Uterus (tissue), 4 donors: Measurements from ENCODE around the gene IFTAP. TPM values are rescaled to one million over a fixed set of nuclear protein-coding genes. Genes with fewer than 3 reads are reported as not detected.

ENCODE experiments used
- DNase-seq, 2 donors: peaks; one replicate each; pipeline ENCODE4 v3.0.0-alpha.2; 2019 to 2020
- H3K27ac ChIP-seq, 2 donors: fragments of 200-600 bp; sonication (generic); 1 replicate in 1 of 2; 2 replicates in 1 of 2; pipeline ENCODE4 v1.5.1; 2016 to 2018
- H3K27me3 ChIP-seq, 2 donors: fragments of 200-600 bp; sonication (generic); one replicate each; pipeline ENCODE4 v1.5.1; 2018 to 2019; ENCODE audit warnings: control low read depth in 1 of 2
- H3K36me3 ChIP-seq, 2 donors: fragments of 200-600 bp; sonication (generic); one replicate each; pipeline ENCODE4 v1.5.1; 2019; ENCODE audit warnings: control low read depth in 1 of 2
- H3K4me1 ChIP-seq, 2 donors: fragments of 200-600 bp; sonication (generic); one replicate each; pipeline ENCODE4 v1.5.1; 2018 to 2019; ENCODE audit warnings: control low read depth in 1 of 2
- H3K4me3 ChIP-seq, 2 donors: fragments of 200-600 bp; sonication (generic); 1 replicate in 1 of 2; 2 replicates in 1 of 2; pipeline ENCODE4 v1.5.1; 2018 to 2019; ENCODE audit warnings: mild to moderate bottlenecking in 1 of 2
- H3K9me3 ChIP-seq, 2 donors: fragments of 200-600 bp; sonication (generic); one replicate each; pipeline ENCODE4 v1.5.1; 2019; ENCODE audit warnings: control low read depth in 1 of 2
- CTCF ChIP-seq, 4 experiments: fragments of 200-600 bp in 2 of 4; fragments of 450-650 bp in 2 of 4; sonication (generic) in 2 of 4; IDR thresholded peaks; one replicate each; pipeline ENCODE4 v1.5.1; 2016 to 2019; ENCODE audit warnings: antibody characterized with exemption in 4 of 4, mild to moderate bottlenecking in 2 of 4, moderate library complexity in 1 of 4
- POLR2A ChIP-seq, 2 donors: fragments of 450-650 bp; IDR thresholded peaks; one replicate each; pipeline ENCODE4 v1.6.1; 2016; ENCODE audit warnings: antibody characterized with exemption in 2 of 2, mild to moderate bottlenecking in 1 of 2, moderate library complexity in 1 of 2
- intact Hi-C: fragments of 100-400 bp; cut with DNase I; formaldehyde crosslinking; loops from one replicate; pipeline ENCODE4 v1.15.1; 2023; ENCODE audit warnings: low total_unique reads
- total RNA-seq, 4 donors: library from RNA; depleted of rRNA in 3 of 4; stranded (reverse); fragments of >200 nt in 3 of 4; gene quantifications; one replicate each; pipeline versions ENCODE4 v1.1.0 to v1.2.4, GENCODE V29; 2014 to 2023
- donor health status: DM: yes; HTN: yes; CAD: no.

IFTAP gene
- total RNA-seq, 4 donors from 2014 or later: 4.1 to 56.1 (median 17.4) TPM

GRCh38 chr11:36696550-36696949 is 102.2 kb downstream of the IFTAP start:
- Histone ChIP-seq H3K27me3 (no peaks in the 10 kb centered on the region), H3K9me3 (no peaks in the 10 kb centered on the region), H3K4me3 (no peak overlapping the region), H3K4me1 (no peaks in the 10 kb centered on the region), H3K27ac (no peak overlapping the region), H3K36me3 (no peaks in the 10 kb centered on the region)
- no peak for DNase-seq
- intact Hi-C loops: no loop called here
- TF ChIP-seq POLR2A (IDR thresholded peaks at IDR 0.05) (no peak), CTCF (IDR thresholded peaks at IDR 0.05) (no peak)

- H3K9me3 ChIP-seq: no peaks in the 10 kb centered on the region
- H3K4me1 ChIP-seq: no peaks in the 10 kb centered on the region
- H3K36me3 ChIP-seq: no peaks in the 10 kb centered on the region
- no peak overlapping the region for H3K4me3 ChIP-seq
- intact Hi-C loops: no loop called here
- H3K27me3 ChIP-seq: no peaks in the 10 kb centered on the region
- no peak overlapping the region for H3K27ac ChIP-seq
- TF ChIP-seq POLR2A (IDR thresholded peaks at IDR 0.05) (no peak), CTCF (IDR thresholded peaks at IDR 0.05) (no peak)
- DNase-seq: no peak
Observed at GRCh38 chr11:36699271-36699670, 105.0 kb downstream of the IFTAP start.

GRCh38 chr11:36700246-36700645 is 105.9 kb downstream of the IFTAP start:
- H3K27me3 ChIP-seq: no peaks in the 10 kb centered on the region
- no peaks in the 10 kb centered on the region for H3K9me3 ChIP-seq
- no peaks in the 10 kb centered on the region for H3K4me1 ChIP-seq
- H3K36me3 ChIP-seq: no peaks in the 10 kb centered on the region
- no peak for DNase-seq
- intact Hi-C loops: no loop called here
- no peak for TF ChIP-seq POLR2A (IDR thresholded peaks at IDR 0.05)
- no peak for TF ChIP-seq CTCF (IDR thresholded peaks at IDR 0.05)
- no peak overlapping the region for H3K4me3 ChIP-seq
- no peak overlapping the region for H3K27ac ChIP-seq

- no peaks in the 10 kb centered on the region for H3K9me3 ChIP-seq
- H3K27me3 ChIP-seq: no peaks in the 10 kb centered on the region
- intact Hi-C loops: no loop called here
- no peak overlapping the region for H3K4me3 ChIP-seq
- no peak for DNase-seq
- H3K36me3 ChIP-seq: no peaks in the 10 kb centered on the region
- H3K4me1 ChIP-seq: no peaks in the 10 kb centered on the region
- TF ChIP-seq CTCF (IDR thresholded peaks at IDR 0.05) (peak; percentile 48 to 66 (median 64)), POLR2A (IDR thresholded peaks at IDR 0.05) (no peak)
- H3K27ac ChIP-seq: no peak overlapping the region
Observed at GRCh38 chr11:36702330-36703054, 108.2 kb downstream of the IFTAP start.

- no peaks in the 10 kb centered on the region for H3K36me3 ChIP-seq
- H3K27me3 ChIP-seq: no peaks in the 10 kb centered on the region
- no peak for DNase-seq
- intact Hi-C loops: no loop called here
- TF ChIP-seq POLR2A (IDR thresholded peaks at IDR 0.05): no peak
- TF ChIP-seq CTCF (IDR thresholded peaks at IDR 0.05): no peak
- no peaks in the 10 kb centered on the region for H3K4me1 ChIP-seq
- no peaks in the 10 kb centered on the region for H3K9me3 ChIP-seq
- H3K4me3 ChIP-seq: no peak overlapping the region
- H3K27ac ChIP-seq: no peak overlapping the region
Observed at GRCh38 chr11:36703055-36703404, 108.7 kb downstream of the IFTAP start.

Other genes starting within 250 kb of the IFTAP start
- gene TRAF6, start 84.2 kb upstream of the IFTAP start, total RNA-seq: 10 to 100 TPM in 3 of 4 donors, 1 to 10 TPM in 1; 5.1 to 22.6 (median 16.2) TPM
- 1 to 10 TPM in 1 of 4 donors, under 1 TPM in 3; 0.26 to 3.5 (median 0.78) TPM for gene RAG1, start 26.5 kb upstream of the IFTAP start, total RNA-seq
- 1 to 10 TPM in 1 of 4 donors, not detected in 3; 1.6 TPM for gene RAG2, start 3.7 kb downstream of the IFTAP start, total RNA-seq